ENCODE data around the gene SSTR4. TPM values are rescaled to one million over a fixed set of nuclear protein-coding genes. Genes with fewer than 3 reads are reported as not detected.
"Not testable (repeated sequence)": the region's sequence is repeated elsewhere in the genome, so short reads cannot be mapped to it uniquely, and the experiment has no call there.

Gene SSTR4
- total RNA-seq, 2 donors from 2014 or later, result not detected

- DNase-seq (ENCODE audit: low spot score), result no peak
- H3K4me1 ChIP-seq, result no peaks in the 10 kb centered on the region
- H3K27me3 ChIP-seq, result no peaks in the 10 kb centered on the region
- H3K4me3 ChIP-seq, result no peak overlapping the region
- no peaks in the 10 kb centered on the region for H3K9me3 ChIP-seq
- H3K36me3 ChIP-seq, result no peaks in the 10 kb centered on the region
- TF ChIP-seq CTCF (IDR thresholded peaks at IDR 0.05), result no peak
- no peak overlapping the region for H3K27ac ChIP-seq
These were observed 10.4 kb upstream of the SSTR4 start for GRCh38 chr20:23024701-23025100.

- not testable (repeated sequence) for H3K27me3 ChIP-seq; H3K9me3 ChIP-seq; H3K4me1 ChIP-seq; H3K27ac ChIP-seq; DNase-seq (ENCODE audit: low spot score); H3K4me3 ChIP-seq; H3K36me3 ChIP-seq
These were observed 9.6 kb upstream of the SSTR4 start for GRCh38 chr20:23025503-23025902.

- H3K9me3 ChIP-seq, result no peaks in the 10 kb centered on the region
- DNase-seq (ENCODE audit: low spot score), result no peak
- H3K4me1 ChIP-seq, result peaks cover 0 to 12% of the 10 kb centered on the region in 2 donors
- TF ChIP-seq CTCF (IDR thresholded peaks at IDR 0.05), result no peak
- H3K27me3 ChIP-seq, result peaks cover 0 to 3% of the 10 kb centered on the region in 2 donors
- no peaks in the 10 kb centered on the region for H3K36me3 ChIP-seq
- H3K27ac ChIP-seq, result no peak overlapping the region
- no peak overlapping the region for H3K4me3 ChIP-seq
These were observed 7.4 kb upstream of the SSTR4 start for GRCh38 chr20:23027721-23028120.

- Histone ChIP-seq H3K9me3 (no peaks in the 10 kb centered on the region), H3K36me3 (no peaks in the 10 kb centered on the region), H3K27me3 (peaks cover 0 to 3% of the 10 kb centered on the region in 2 donors), H3K27ac (no peak overlapping the region), H3K4me1 (peaks cover 0 to 13% of the 10 kb centered on the region in 2 donors), H3K4me3 (no peak overlapping the region)
- DNase-seq (ENCODE audit: low spot score), result no peak
- TF ChIP-seq CTCF (IDR thresholded peaks at IDR 0.05), result no peak
These were observed 6.7 kb upstream of the SSTR4 start for GRCh38 chr20:23028392-23028791.

GRCh38 chr20:23029324-23029723 lies 5.8 kb upstream of the SSTR4 start:
- Histone ChIP-seq H3K4me1 (peaks cover 0 to 13% of the 10 kb centered on the region in 2 donors), H3K9me3 (no peaks in the 10 kb centered on the region), H3K36me3 (no peaks in the 10 kb centered on the region), H3K27me3 (peaks cover 0 to 3% of the 10 kb centered on the region in 2 donors), H3K4me3 (no peak overlapping the region), H3K27ac (no peak overlapping the region)
- DNase-seq (ENCODE audit: low spot score), result no peak
- TF ChIP-seq CTCF (IDR thresholded peaks at IDR 0.05), result no peak

- Histone ChIP-seq H3K9me3 (no peaks in the 10 kb centered on the region), H3K4me1 (peaks cover 0 to 19% of the 10 kb centered on the region in 2 donors), H3K36me3 (no peaks in the 10 kb centered on the region), H3K27ac (no peak overlapping the region), H3K4me3 (no peak overlapping the region), H3K27me3 (peaks cover 5 to 11% of the 10 kb centered on the region in 2 donors)
- no peak for TF ChIP-seq CTCF (IDR thresholded peaks at IDR 0.05)
- no peak for DNase-seq (ENCODE audit: low spot score)
These were observed 3.8 kb upstream of the SSTR4 start for GRCh38 chr20:23031346-23031745.
